GM23338 (cell line): Measurements from ENCODE around the gene PDXK.

Source experiments
- CREB1 ChIP-seq: fragments of 250-450 bp; sonication (Bioruptor Pico); IDR thresholded peaks from 2 replicates; pipeline ENCODE4 v1.5.0; 2020; ENCODE audit warnings: low read depth, mild to moderate bottlenecking, moderate library complexity
- EZH2 ChIP-seq: fragments of 200-600 bp; sonication (generic); IDR thresholded peaks from one replicate; pipeline ENCODE4 v1.8.0; 2017; ENCODE audit warnings: antibody characterized with exemption, mild to moderate bottlenecking, low read depth; ENCODE audit not compliant: unreplicated experiment
- EZH2phosphoT487 ChIP-seq: fragments of 200-600 bp; sonication (generic); IDR thresholded peaks from one replicate; pipeline ENCODE4 v1.8.1; 2018; ENCODE audit warnings: antibody characterized with exemption; ENCODE audit not compliant: unreplicated experiment
- JUNB ChIP-seq: IDR thresholded peaks from one replicate; pipeline ENCODE4 v1.6.1; 2016; ENCODE audit warnings: antibody characterized with exemption; ENCODE audit not compliant: unreplicated experiment
- POLR2AphosphoS5 ChIP-seq: IDR thresholded peaks from 2 replicates; pipeline ENCODE4 v1.6.1; 2016; ENCODE audit warnings: antibody characterized with exemption, low read depth
- ZNF331 ChIP-seq: fragments of 250-450 bp; sonication (Bioruptor Pico); IDR thresholded peaks from 2 replicates; pipeline ENCODE4 v1.5.0; 2020; ENCODE audit warnings: low read depth, mild to moderate bottlenecking, moderate library complexity
- TF ChIP-seq, protein P1 (sequence below), 2 experiments: fragments of 200-600 bp in 1 of 2; sonication (generic) in 1 of 2; conservative IDR thresholded peaks; 2 replicates each; pipeline versions ENCODE4 v1.5.1 to v1.6.1; 2016 to 2017; ENCODE audit warnings: antibody characterized with exemption in 2 of 2, low read depth in 2 of 2, mild to moderate bottlenecking in 2 of 2, moderate library complexity in 1 of 2
- TF ChIP-seq, protein P2 (sequence below): IDR thresholded peaks from one replicate; pipeline ENCODE4 v1.6.1; 2018; ENCODE audit warnings: antibody characterized with exemption; ENCODE audit not compliant: unreplicated experiment
- TF ChIP-seq, protein P3 (sequence below): fragments of 250-450 bp; sonication (Bioruptor Pico); IDR thresholded peaks from 2 replicates; pipeline ENCODE4 v1.5.0; 2020; ENCODE audit warnings: mild to moderate bottlenecking, moderate library complexity

DNA sequence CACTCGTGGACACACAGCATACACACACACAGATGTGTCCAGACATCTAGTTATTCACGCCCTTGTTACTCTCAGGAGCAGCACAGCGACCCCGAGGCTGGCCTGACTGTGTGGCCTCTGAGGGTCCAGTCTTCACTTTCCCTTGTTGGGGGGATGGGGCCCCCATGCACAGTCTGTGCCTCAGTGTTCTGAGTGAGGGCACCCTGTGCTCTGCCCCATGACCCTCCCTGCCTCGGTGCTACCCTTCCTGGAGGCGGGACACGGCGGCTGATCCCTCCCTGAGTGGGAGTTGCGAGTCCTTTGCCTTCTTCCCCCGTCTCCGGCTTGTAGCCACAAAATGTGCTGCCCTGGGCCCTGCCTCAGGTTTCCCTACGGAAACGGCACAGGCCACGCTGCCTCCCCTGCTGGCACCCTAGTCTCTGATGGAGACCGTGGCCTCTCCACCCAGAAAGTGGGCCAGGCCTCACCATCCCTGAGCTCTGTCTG, 48.6 kb downstream of the PDXK start:
- TF ChIP-seq, protein P1, sequence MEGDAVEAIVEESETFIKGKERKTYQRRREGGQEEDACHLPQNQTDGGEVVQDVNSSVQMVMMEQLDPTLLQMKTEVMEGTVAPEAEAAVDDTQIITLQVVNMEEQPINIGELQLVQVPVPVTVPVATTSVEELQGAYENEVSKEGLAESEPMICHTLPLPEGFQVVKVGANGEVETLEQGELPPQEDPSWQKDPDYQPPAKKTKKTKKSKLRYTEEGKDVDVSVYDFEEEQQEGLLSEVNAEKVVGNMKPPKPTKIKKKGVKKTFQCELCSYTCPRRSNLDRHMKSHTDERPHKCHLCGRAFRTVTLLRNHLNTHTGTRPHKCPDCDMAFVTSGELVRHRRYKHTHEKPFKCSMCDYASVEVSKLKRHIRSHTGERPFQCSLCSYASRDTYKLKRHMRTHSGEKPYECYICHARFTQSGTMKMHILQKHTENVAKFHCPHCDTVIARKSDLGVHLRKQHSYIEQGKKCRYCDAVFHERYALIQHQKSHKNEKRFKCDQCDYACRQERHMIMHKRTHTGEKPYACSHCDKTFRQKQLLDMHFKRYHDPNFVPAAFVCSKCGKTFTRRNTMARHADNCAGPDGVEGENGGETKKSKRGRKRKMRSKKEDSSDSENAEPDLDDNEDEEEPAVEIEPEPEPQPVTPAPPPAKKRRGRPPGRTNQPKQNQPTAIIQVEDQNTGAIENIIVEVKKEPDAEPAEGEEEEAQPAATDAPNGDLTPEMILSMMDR (conservative IDR thresholded peaks at IDR 0.05; ENCODE audit: low read depth in 2 of 2): no peak
- TF ChIP-seq EZH2phosphoT487 (no peak), EZH2 (no peak), CREB1 (no peak), POLR2AphosphoS5 (no peak), ZNF331 (no peak), JUNB (no peak)
- TF ChIP-seq, protein P2, sequence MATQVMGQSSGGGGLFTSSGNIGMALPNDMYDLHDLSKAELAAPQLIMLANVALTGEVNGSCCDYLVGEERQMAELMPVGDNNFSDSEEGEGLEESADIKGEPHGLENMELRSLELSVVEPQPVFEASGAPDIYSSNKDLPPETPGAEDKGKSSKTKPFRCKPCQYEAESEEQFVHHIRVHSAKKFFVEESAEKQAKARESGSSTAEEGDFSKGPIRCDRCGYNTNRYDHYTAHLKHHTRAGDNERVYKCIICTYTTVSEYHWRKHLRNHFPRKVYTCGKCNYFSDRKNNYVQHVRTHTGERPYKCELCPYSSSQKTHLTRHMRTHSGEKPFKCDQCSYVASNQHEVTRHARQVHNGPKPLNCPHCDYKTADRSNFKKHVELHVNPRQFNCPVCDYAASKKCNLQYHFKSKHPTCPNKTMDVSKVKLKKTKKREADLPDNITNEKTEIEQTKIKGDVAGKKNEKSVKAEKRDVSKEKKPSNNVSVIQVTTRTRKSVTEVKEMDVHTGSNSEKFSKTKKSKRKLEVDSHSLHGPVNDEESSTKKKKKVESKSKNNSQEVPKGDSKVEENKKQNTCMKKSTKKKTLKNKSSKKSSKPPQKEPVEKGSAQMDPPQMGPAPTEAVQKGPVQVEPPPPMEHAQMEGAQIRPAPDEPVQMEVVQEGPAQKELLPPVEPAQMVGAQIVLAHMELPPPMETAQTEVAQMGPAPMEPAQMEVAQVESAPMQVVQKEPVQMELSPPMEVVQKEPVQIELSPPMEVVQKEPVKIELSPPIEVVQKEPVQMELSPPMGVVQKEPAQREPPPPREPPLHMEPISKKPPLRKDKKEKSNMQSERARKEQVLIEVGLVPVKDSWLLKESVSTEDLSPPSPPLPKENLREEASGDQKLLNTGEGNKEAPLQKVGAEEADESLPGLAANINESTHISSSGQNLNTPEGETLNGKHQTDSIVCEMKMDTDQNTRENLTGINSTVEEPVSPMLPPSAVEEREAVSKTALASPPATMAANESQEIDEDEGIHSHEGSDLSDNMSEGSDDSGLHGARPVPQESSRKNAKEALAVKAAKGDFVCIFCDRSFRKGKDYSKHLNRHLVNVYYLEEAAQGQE: no peak
- TF ChIP-seq, protein P3, sequence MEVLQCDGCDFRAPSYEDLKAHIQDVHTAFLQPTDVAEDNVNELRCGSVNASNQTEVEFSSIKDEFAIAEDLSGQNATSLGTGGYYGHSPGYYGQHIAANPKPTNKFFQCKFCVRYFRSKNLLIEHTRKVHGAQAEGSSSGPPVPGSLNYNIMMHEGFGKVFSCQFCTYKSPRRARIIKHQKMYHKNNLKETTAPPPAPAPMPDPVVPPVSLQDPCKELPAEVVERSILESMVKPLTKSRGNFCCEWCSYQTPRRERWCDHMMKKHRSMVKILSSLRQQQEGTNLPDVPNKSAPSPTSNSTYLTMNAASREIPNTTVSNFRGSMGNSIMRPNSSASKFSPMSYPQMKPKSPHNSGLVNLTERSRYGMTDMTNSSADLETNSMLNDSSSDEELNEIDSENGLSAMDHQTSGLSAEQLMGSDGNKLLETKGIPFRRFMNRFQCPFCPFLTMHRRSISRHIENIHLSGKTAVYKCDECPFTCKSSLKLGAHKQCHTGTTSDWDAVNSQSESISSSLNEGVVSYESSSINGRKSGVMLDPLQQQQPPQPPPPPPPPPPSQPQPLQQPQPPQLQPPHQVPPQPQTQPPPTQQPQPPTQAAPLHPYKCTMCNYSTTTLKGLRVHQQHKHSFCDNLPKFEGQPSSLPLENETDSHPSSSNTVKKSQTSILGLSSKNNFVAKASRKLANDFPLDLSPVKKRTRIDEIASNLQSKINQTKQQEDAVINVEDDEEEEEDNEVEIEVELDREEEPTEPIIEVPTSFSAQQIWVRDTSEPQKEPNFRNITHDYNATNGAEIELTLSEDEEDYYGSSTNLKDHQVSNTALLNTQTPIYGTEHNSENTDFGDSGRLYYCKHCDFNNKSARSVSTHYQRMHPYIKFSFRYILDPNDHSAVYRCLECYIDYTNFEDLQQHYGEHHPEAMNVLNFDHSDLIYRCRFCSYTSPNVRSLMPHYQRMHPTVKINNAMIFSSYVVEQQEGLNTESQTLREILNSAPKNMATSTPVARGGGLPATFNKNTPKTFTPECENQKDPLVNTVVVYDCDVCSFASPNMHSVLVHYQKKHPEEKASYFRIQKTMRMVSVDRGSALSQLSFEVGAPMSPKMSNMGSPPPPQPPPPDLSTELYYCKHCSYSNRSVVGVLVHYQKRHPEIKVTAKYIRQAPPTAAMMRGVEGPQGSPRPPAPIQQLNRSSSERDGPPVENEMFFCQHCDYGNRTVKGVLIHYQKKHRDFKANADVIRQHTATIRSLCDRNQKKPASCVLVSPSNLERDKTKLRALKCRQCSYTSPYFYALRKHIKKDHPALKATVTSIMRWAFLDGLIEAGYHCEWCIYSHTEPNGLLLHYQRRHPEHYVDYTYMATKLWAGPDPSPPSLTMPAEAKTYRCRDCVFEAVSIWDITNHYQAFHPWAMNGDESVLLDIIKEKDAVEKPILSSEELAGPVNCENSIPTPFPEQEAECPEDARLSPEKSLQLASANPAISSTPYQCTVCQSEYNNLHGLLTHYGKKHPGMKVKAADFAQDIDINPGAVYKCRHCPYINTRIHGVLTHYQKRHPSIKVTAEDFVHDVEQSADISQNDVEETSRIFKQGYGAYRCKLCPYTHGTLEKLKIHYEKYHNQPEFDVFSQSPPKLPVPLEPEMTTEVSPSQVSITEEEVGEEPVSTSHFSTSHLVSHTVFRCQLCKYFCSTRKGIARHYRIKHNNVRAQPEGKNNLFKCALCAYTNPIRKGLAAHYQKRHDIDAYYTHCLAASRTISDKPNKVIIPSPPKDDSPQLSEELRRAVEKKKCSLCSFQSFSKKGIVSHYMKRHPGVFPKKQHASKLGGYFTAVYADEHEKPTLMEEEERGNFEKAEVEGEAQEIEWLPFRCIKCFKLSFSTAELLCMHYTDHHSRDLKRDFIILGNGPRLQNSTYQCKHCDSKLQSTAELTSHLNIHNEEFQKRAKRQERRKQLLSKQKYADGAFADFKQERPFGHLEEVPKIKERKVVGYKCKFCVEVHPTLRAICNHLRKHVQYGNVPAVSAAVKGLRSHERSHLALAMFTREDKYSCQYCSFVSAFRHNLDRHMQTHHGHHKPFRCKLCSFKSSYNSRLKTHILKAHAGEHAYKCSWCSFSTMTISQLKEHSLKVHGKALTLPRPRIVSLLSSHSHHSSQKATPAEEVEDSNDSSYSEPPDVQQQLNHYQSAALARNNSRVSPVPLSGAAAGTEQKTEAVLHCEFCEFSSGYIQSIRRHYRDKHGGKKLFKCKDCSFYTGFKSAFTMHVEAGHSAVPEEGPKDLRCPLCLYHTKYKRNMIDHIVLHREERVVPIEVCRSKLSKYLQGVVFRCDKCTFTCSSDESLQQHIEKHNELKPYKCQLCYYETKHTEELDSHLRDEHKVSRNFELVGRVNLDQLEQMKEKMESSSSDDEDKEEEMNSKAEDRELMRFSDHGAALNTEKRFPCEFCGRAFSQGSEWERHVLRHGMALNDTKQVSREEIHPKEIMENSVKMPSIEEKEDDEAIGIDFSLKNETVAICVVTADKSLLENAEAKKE (CRISPR knock-in tag): no peak
